CD4-positive, alpha-beta T cell treated with Interleukin-17A for 4 hours (primary cell): ENCODE measurements around the gene VAV1.
"Not testable (repeated sequence)": the region's sequence is repeated elsewhere in the genome, so short reads cannot be mapped to it uniquely, and the experiment has no call there.

Experiments
- DNase-seq: peaks from one replicate; pipeline ENCODE4 v3.0.0-alpha.2; 2020; ENCODE audit warnings: mixed read lengths

VAV1 gene

GRCh38 chr19:6853868-6854267, 81.4 kb downstream of the VAV1 start:
- DNase-seq, result no peak

GRCh38 chr19:6854758-6855157, 82.2 kb downstream of the VAV1 start:
- no peak for DNase-seq

GRCh38 chr19:6856749-6857372, 84.4 kb downstream of the VAV1 start:
- DNase-seq, result no peak

- peak; percentile 22 for DNase-seq
Observed at GRCh38 chr19:6861683-6862286, 89.3 kb downstream of the VAV1 start.

GRCh38 chr19:6862673-6863078, 90.2 kb downstream of the VAV1 start:
- peak; percentile 91 for DNase-seq

- DNase-seq, result no peak
Observed at GRCh38 chr19:6864325-6864940, 91.9 kb downstream of the VAV1 start.

- DNase-seq, result no peak
Observed at GRCh38 chr19:6865849-6866248, 93.3 kb downstream of the VAV1 start.

- no peak for DNase-seq
Observed at GRCh38 chr19:6866741-6867151, 94.2 kb downstream of the VAV1 start.

- DNase-seq, result peak; percentile 42
Observed at GRCh38 chr19:6868351-6868750, 95.8 kb downstream of the VAV1 start.

- not testable (repeated sequence) for DNase-seq
Observed at GRCh38 chr19:6869151-6869882, 96.8 kb downstream of the VAV1 start.

- DNase-seq, result no peak
Observed at GRCh38 chr19:6873708-6874431, 101.4 kb downstream of the VAV1 start.

- no peak for DNase-seq
Observed at GRCh38 chr19:6875218-6875617, 102.7 kb downstream of the VAV1 start.

GRCh38 chr19:6876748-6877147, 104.2 kb downstream of the VAV1 start:
- DNase-seq, result no peak

GRCh38 chr19:6877766-6878165, 105.3 kb downstream of the VAV1 start:
- no peak for DNase-seq

- no peak for DNase-seq
Observed at GRCh38 chr19:6886277-6886897, 113.9 kb downstream of the VAV1 start.

- DNase-seq, result peak; percentile 33
Observed at GRCh38 chr19:6887316-6887715, 114.8 kb downstream of the VAV1 start, which contains the start of gene ADGRE1. Gene ADGRE1, plus strand, starts transcription at chr19:6887579. Its CDS starts 30 bp downstream, at chr19:6887609.

- DNase-seq, result no peak
Observed at GRCh38 chr19:6888967-6889366, 116.5 kb downstream of the VAV1 start.

- peak; percentile 42 for DNase-seq
Observed at GRCh38 chr19:6890401-6890913, 117.9 kb downstream of the VAV1 start.

GRCh38 chr19:6890938-6891337, 118.4 kb downstream of the VAV1 start:
- DNase-seq, result peak; percentile 56

GRCh38 chr19:6891761-6892385, 119.4 kb downstream of the VAV1 start:
- peak; percentile 21 for DNase-seq

- DNase-seq, result no peak
Observed at GRCh38 chr19:6894313-6894712, 121.8 kb downstream of the VAV1 start.

- DNase-seq, result no peak
Observed at GRCh38 chr19:6903446-6903845, 130.9 kb downstream of the VAV1 start.
